K562 (cell line): ENCODE measurements around the gene DYSF. TPM values are rescaled to one million over a fixed set of nuclear protein-coding genes. Genes with fewer than 3 reads are reported as not detected.

Source experiments
- ATAC-seq: fragments of 200-7000 bp; cut with Tn5 transposase; 3 replicates; pipeline ENCODE4 v1.9.1; 2020; ENCODE audit warnings: moderate library complexity
- BruUV-seq: library from RNA; stranded (reverse); fragments of 400-500 nt; replicated peaks from 2 replicates; lab custom pipeline; 2021; lab: Mats Ljungman, UMichigan
- CTCF ChIA-PET: fragments of 300-600 bp; formaldehyde crosslinking; extraction: SDS; loops from one replicate; lab custom pipeline; 2021; ENCODE audit warnings: low intra/inter-chr PET ratio; lab: Yijun Ruan, JAX
- POLR2A ChIA-PET: fragments of 300-600, 350-650 bp; sonication (Branson Sonifier 250); formaldehyde crosslinking; extraction: SDS; loops from one replicate; lab custom pipeline; 2021; ENCODE audit warnings: antibody characterized with exemption, inconsistent platforms; lab: Yijun Ruan, JAX
- DNase-seq, 4 experiments: peaks; one replicate each; pipeline versions ENCODE4 v3.0.0 to v3.0.0-alpha.2; 2011 to 2018; ENCODE audit warnings: low spot score in 3 of 4, mixed read lengths in 3 of 4; ENCODE audit errors: extremely low read depth in 1 of 4
- FAIRE-seq: peaks from 2 replicates; lab custom pipeline; 2011; peaks lifted over from hg19 to GRCh38; lab: Jason Lieb, UNC
- H2AFZ ChIP-seq: 2 replicates; pipeline ENCODE4 v1.6.0; 2011; ENCODE audit warnings: low read depth, low read length, control low read depth, inconsistent platforms
- H3K27ac ChIP-seq: fragments of 200-600 bp; 3 replicates; pipeline ENCODE4 v1.8.0; 2011; ENCODE audit warnings: low read depth, mild to moderate bottlenecking, control low read depth, inconsistent platforms, low read length, moderate library complexity, mixed read lengths; ENCODE audit errors: extremely low read depth
- H3K27me3 ChIP-seq, 2 experiments: fragments of 300-600 bp in 1 of 2; 2 replicates in 1 of 2; 3 replicates in 1 of 2; pipeline versions ENCODE4 v1.6.0 to v1.8.0; 2011; ENCODE audit warnings: inconsistent platforms in 2 of 2, low read length in 2 of 2, mild to moderate bottlenecking in 1 of 2, mixed read lengths in 1 of 2, moderate library complexity in 1 of 2; ENCODE audit not compliant: control insufficient read depth in 2 of 2, insufficient read depth in 2 of 2
- H3K36me3 ChIP-seq: fragments of 300-600 bp; 3 replicates; pipeline ENCODE4 v1.8.0; 2011; ENCODE audit warnings: mild to moderate bottlenecking, low read length, inconsistent platforms; ENCODE audit not compliant: control insufficient read depth, insufficient read depth
- H3K4me1 ChIP-seq, 2 experiments: fragments of 200-600 bp in 1 of 2; replicated peaks in 1 of 2; 2 replicates in 1 of 2; 3 replicates in 1 of 2; pipeline versions ENCODE4 v1.5.1 to v1.8.0; 2011; ENCODE audit warnings: inconsistent platforms in 2 of 2, low read length in 2 of 2, mild to moderate bottlenecking in 1 of 2, mixed read lengths in 1 of 2, moderate library complexity in 1 of 2; ENCODE audit not compliant: control insufficient read depth in 2 of 2, insufficient read depth in 2 of 2
- H3K4me2 ChIP-seq: 2 replicates; pipeline ENCODE4 v1.6.1; 2011; ENCODE audit warnings: low read length, control low read depth, inconsistent platforms, mixed read lengths; ENCODE audit not compliant: insufficient read depth
- H3K4me3 ChIP-seq: fragments of 200-600 bp; sonication (generic), shearing (Covaris generic); 2 replicates; pipeline ENCODE4 v1.5.1; 2016; ENCODE audit warnings: control low read depth, inconsistent platforms
- H3K79me2 ChIP-seq: fragments of 200-600 bp; 3 replicates; pipeline ENCODE4 v1.8.0; 2011; ENCODE audit warnings: low read length, inconsistent platforms; ENCODE audit not compliant: control insufficient read depth, insufficient read depth
- H3K9ac ChIP-seq, 2 experiments: 2 replicates each; pipeline versions ENCODE4 v1.6.0 to v1.6.1; 2011; ENCODE audit warnings: low read depth in 2 of 2, low read length in 2 of 2, control low read depth in 1 of 2, inconsistent platforms in 1 of 2, mild to moderate bottlenecking in 1 of 2, mixed read lengths in 1 of 2; ENCODE audit not compliant: insufficient read depth in 1 of 2
- H3K9me1 ChIP-seq: one replicate; pipeline ENCODE4 v1.6.0; 2011; ENCODE audit warnings: inconsistent platforms, mild to moderate bottlenecking, low read length, moderate library complexity; ENCODE audit not compliant: control insufficient read depth, insufficient read depth
- H3K9me3 ChIP-seq: replicated peaks from 2 replicates; pipeline ENCODE4 v1.5.1; 2011; ENCODE audit warnings: low read depth, low read length, inconsistent platforms; ENCODE audit not compliant: control insufficient read depth, insufficient read depth
- H4K20me1 ChIP-seq: replicated peaks from 2 replicates; pipeline ENCODE4 v1.6.1; 2011; ENCODE audit warnings: low read length, inconsistent platforms, mixed read lengths; ENCODE audit not compliant: control insufficient read depth, insufficient read depth
- POLR2A ChIP-seq: fragments of 450-650 bp; conservative IDR thresholded peaks from 2 replicates; pipeline ENCODE4 v1.6.1; 2016
- POLR2AphosphoS5 ChIP-seq: IDR thresholded peaks from 2 replicates; pipeline ENCODE4 v1.6.1; 2011; ENCODE audit warnings: mild to moderate bottlenecking, low read depth, low read length, moderate library complexity; ENCODE audit not compliant: control insufficient read depth, insufficient read depth
- ZNF134 ChIP-seq: fragments of 250-450 bp; sonication (Bioruptor Pico); conservative IDR thresholded peaks from 2 replicates; pipeline ENCODE4 v1.4.0; 2020
- WGBS: fragments of 100-300 bp; shearing (Covaris generic); methylation state at CpG from one replicate; pipeline ENCODE4 v1.1.6; 2016; ENCODE audit warnings: low coverage, mixed read lengths; ENCODE audit not compliant: insufficient coverage; ENCODE audit errors: missing lambda C conversion rate; 5-methylcytosine and 5-hydroxymethylcytosine counted together
- in situ Hi-C: fragments of 300-500 bp; cut with MboI; formaldehyde crosslinking; loops from 4 replicates; pipeline ENCODE4 v1.15.0; 2018; ENCODE audit warnings: inconsistent platforms, mixed read lengths
- intact Hi-C: fragments of 100-400 bp; cut with micrococcal nuclease; formaldehyde crosslinking; loops from 2 replicates; pipeline ENCODE4 v1.14.2; 2022
- polyA plus RNA-seq, 8 experiments: library from polyadenylated mRNA; depleted of rRNA in 4 of 8; stranded (reverse) in 5 of 8; unstranded in 3 of 8; fragments of >200 nt; fragmentation: Nextera tagmentation in 2 of 8; fragmentation: Illumina TruSeq in 1 of 8; extraction: Ambion mirVana in 2 of 8; extraction: Trizol in 1 of 8; gene quantifications; 2 replicates each; pipeline versions ENCODE4 v1.2.1 to v1.2.3, GENCODE V29; 2011 to 2014; ENCODE audit warnings: inconsistent platforms in 1 of 8, missing spikeins in 1 of 8
- total RNA-seq, 7 experiments: library from RNA; depleted of rRNA in 6 of 7; stranded (reverse); fragments of >200 nt in 6 of 7; fragmentation: Illumina TruSeq in 2 of 7; extraction: Trizol in 2 of 7; gene quantifications; 2 replicates each; pipeline versions ENCODE4 v1.2.1 to v1.2.3, GENCODE V29; 2011 to 2021; ENCODE audit warnings: low replicate concordance in 1 of 7
- TF ChIP-seq, protein P1 (sequence below): sonication (generic); formaldehyde crosslinking; IDR thresholded peaks from 2 replicates; pipeline ENCODE4 v1.8.1; 2023; ENCODE audit warnings: mild to moderate bottlenecking, missing genetic modification reagents

DYSF gene
- total and polyA plus RNA-seq, 9 of the 15 experiments (the other 6 are each of a cell fraction or from before 2014, with no cell fraction given), result 0.01 to 0.80 (median 0.29) TPM

DNA sequence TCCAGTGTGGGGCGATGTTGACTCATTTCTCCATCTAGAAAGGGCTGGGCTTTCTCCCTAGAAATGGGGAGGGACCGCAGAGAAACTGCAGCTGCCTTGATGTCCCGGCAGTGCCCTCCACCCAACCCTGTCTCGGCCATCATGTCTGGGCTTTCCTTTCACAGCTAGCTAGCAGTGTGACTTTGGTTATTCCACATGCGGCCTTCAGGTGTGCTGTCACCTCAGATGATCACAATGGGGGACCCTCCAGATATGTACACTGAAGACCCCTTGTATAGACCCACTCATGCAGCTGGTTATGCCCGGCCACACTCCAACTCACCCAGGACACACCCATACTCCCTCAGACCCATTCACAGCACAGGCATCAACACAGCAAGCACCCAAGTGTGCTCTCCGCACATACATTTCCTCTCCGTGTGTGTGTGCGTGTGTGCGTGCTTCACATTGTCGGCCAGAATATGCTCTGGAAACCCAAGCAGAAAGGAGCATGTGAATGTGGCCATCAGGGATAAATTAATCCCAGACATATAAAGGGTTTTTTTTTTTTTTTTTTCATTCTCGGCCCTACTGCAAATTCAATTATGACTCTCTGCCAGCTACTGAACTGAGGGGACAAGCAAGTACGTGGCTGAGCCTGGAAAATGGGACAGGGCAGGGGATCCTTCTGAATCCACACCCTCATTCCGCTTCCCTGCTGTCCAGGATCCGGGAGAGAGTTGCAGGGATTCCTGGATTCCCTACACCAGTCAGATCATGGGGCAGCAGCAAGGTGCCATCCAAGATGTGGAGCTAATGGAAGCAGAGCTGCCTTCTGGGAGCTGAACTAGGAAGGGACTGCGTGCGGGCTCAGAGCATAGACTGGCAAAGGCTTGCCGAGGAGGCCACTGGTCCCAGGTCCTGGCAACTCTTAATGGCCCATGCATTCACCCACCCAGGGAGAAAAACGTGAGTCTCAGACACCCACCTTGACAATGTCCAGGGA, 240.2 kb downstream of the DYSF start:
- no peak overlapping the region for H3K4me3 ChIP-seq
- no peak for ATAC-seq
- intact Hi-C loops (no loop called here), in situ Hi-C loops (no loop called here)
- H3K36me3 ChIP-seq, result no peaks in the 10 kb centered on the region
- no peak overlapping the region for H2AFZ ChIP-seq
- FAIRE-seq, result no peak
- no peaks in the 10 kb centered on the region for H3K9me1 ChIP-seq
- H3K27me3 ChIP-seq, result peaks cover 34 to 75% of the 10 kb centered on the region in 2 experiments
- ChIA-PET CTCF (no interaction called here), POLR2A (interaction anchor here (0.6 to 1.2 kb wide), 3 partner anchors 8 to 57 kb away, joined by 3 to 5 read pairs (median 4); no protein-coding TSS in a partner anchor)
- BruUV-seq, result no TSS peak
- H4K20me1 ChIP-seq, result peaks cover 3% of the 10 kb centered on the region; the same call in 1 of the 2 replicates
- no peak for DNase-seq
- peaks cover 0 to 4% of the 10 kb centered on the region in 2 experiments; a peak in 1 of 5 replicates for H3K4me1 ChIP-seq
- 2% methylated on average over 19 of the region's 19 CpGs for WGBS
- no peak overlapping the region for H3K4me2 ChIP-seq
- no peaks in the 10 kb centered on the region for H3K9me3 ChIP-seq
- TF ChIP-seq ZNF134 (CRISPR knock-in tag) (no peak), POLR2AphosphoS5 (no peak), POLR2A (no peak)
- TF ChIP-seq, protein P1, sequence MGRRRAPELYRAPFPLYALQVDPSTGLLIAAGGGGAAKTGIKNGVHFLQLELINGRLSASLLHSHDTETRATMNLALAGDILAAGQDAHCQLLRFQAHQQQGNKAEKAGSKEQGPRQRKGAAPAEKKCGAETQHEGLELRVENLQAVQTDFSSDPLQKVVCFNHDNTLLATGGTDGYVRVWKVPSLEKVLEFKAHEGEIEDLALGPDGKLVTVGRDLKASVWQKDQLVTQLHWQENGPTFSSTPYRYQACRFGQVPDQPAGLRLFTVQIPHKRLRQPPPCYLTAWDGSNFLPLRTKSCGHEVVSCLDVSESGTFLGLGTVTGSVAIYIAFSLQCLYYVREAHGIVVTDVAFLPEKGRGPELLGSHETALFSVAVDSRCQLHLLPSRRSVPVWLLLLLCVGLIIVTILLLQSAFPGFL (CRISPR knock-in tag), result no peak
- H3K79me2 ChIP-seq, result no peaks in the 10 kb centered on the region
- no peak overlapping the region for H3K9ac ChIP-seq
- H3K27ac ChIP-seq, result no peak overlapping the region
